Measurements from ENCODE around the gene MTM1.

The MTM1 gene

DNA sequence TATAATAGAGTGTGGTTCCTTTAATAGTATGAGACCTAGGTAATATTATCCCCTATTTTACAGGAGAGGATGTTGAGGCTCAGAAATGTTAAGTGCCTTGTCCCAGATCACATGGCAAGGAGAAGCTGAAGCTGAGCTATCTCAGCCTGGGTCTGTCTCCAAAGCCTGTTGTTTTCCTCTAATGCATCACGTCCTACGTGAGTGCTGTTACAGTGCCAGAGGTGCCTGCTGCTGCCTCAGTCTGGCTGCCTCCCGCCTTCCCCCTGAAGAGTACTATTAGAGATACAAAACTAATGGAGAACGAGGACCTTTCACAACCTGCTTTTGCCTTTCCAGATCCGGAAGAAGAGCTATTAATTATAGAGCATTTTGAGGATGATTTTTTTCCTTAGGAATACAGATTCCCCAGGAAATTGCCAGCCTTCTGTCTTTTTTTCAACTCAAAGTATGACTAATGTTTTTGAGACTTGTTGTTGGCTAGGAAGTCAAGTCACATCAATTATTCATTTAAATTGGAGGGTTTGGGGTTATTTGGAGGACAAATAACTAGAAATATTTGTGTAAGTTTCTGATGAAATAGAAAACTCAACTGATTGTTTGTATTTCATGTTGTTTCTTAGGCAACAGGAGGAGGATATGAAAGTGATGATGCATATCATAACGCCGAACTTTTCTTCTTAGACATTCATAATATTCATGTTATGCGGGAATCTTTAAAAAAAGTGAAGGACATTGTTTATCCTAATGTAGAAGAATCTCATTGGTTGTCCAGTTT, 80.9 kb downstream of the MTM1 start:
- no peak for DNase-seq (ENCODE audit: low spot score)
- TF ChIP-seq, protein P1, sequence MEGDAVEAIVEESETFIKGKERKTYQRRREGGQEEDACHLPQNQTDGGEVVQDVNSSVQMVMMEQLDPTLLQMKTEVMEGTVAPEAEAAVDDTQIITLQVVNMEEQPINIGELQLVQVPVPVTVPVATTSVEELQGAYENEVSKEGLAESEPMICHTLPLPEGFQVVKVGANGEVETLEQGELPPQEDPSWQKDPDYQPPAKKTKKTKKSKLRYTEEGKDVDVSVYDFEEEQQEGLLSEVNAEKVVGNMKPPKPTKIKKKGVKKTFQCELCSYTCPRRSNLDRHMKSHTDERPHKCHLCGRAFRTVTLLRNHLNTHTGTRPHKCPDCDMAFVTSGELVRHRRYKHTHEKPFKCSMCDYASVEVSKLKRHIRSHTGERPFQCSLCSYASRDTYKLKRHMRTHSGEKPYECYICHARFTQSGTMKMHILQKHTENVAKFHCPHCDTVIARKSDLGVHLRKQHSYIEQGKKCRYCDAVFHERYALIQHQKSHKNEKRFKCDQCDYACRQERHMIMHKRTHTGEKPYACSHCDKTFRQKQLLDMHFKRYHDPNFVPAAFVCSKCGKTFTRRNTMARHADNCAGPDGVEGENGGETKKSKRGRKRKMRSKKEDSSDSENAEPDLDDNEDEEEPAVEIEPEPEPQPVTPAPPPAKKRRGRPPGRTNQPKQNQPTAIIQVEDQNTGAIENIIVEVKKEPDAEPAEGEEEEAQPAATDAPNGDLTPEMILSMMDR (IDR thresholded peaks at IDR 0.05; ENCODE audit: borderline replicate concordance, control extremely low read depth, extremely low read depth, insufficient read depth, missing control alignments), result no peak
- in situ Hi-C loops (cut with MboI; ENCODE audit: low sequenced_read_pairs, unreplicated experiment), result no loop called here

DNA sequence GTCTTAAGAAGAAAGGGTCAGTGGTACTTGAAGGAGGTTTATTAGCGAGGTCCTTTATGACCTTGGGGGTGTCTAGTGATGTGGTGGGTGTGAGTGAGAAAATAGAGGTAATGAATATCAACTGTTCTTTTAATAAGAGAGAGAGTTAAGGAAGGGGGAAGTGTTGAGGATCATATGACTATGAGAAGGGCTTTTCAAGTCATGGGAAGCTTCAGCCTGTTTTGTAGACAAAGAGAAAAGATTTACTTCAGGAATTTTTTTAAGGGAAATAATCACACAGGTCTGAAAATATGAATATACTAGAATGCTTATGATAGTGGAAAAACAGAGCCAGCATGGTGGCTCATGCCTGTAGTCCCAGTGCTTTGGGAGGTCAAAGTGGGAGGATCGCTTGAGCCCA, 83.5 kb downstream of the MTM1 start:
- TF ChIP-seq, protein P1 (IDR thresholded peaks at IDR 0.05; ENCODE audit: borderline replicate concordance, control extremely low read depth, extremely low read depth, insufficient read depth, missing control alignments), result no peak
- no peak for DNase-seq (ENCODE audit: low spot score)
- in situ Hi-C loops (cut with MboI; ENCODE audit: low sequenced_read_pairs, unreplicated experiment), result no loop called here

DNA sequence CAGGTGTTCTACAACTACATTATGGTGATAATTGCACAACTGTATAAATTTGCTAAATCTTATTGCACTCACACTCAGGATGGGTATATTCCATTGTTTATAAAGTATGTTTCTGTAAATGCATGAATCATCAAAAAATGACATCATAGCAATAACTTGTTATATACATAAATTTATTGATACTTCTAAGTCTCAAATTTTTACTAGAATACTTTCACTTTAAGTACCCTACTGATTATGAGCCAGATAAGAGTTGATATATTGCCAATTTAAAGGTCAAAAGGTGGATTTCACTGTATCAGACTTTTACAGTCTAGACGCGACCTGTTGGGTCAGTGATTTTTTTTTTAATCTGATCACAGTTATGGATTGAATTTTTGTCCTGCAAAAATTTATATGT, 87.4 kb downstream of the MTM1 start:
- in situ Hi-C loops (cut with MboI; ENCODE audit: low sequenced_read_pairs, unreplicated experiment), result no loop called here
- TF ChIP-seq, protein P1 (IDR thresholded peaks at IDR 0.05; ENCODE audit: borderline replicate concordance, control extremely low read depth, extremely low read depth, insufficient read depth, missing control alignments), result no peak
- DNase-seq (ENCODE audit: low spot score), result no peak

DNA sequence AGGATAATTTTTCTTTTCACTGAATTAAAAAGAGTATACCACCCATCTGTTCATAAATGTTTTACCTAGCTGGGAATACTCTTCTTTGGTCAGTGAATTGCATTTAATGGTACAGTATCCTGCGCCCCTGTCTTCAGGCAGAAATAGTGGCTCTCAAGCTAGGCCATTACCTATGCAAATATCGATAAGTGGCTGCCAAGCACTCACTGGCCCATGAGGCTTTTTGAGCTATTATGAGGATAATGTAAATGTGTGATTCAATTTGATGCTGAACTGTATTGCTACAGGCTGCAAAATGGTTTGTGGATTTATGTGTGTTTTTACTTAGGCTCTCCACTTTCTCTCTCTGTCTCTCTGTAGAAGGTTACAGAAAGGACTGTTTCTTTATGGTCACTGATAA, 94.7 kb downstream of the MTM1 start:
- TF ChIP-seq, protein P1 (IDR thresholded peaks at IDR 0.05; ENCODE audit: borderline replicate concordance, control extremely low read depth, extremely low read depth, insufficient read depth, missing control alignments), result no peak
- no peak for DNase-seq (ENCODE audit: low spot score)
- in situ Hi-C loops (cut with MboI; ENCODE audit: low sequenced_read_pairs, unreplicated experiment), result no loop called here

DNA sequence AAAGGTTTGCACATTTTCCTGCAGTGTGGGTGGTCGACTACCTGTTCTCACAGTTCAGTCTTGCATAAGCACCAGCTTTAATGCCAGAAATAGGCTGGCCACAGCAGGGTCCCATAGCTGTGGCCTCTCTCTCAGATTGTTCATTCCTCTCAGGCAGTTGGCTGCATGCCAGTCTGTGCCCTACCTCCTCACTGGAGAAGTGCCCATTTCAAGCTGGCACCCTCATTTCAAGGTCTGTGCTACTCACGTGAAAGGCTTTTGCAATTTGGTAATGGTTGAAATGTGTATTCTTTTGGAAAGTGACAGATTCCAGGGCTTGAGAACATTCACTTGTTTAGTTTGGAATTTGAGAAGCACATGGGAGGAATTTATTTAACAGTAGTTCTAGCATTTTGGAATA, 95.9 kb downstream of the MTM1 start:
- no peak for DNase-seq (ENCODE audit: low spot score)
- in situ Hi-C loops (cut with MboI; ENCODE audit: low sequenced_read_pairs, unreplicated experiment), result no loop called here
- TF ChIP-seq, protein P1 (IDR thresholded peaks at IDR 0.05; ENCODE audit: borderline replicate concordance, control extremely low read depth, extremely low read depth, insufficient read depth, missing control alignments), result no peak

- TF ChIP-seq, protein P1 (IDR thresholded peaks at IDR 0.05; ENCODE audit: borderline replicate concordance, control extremely low read depth, extremely low read depth, insufficient read depth, missing control alignments), result no peak
- no peak for DNase-seq (ENCODE audit: low spot score)
- in situ Hi-C loops (cut with MboI; ENCODE audit: low sequenced_read_pairs, unreplicated experiment), result loop anchor here (25.0 kb wide), 1 partner anchor 714 kb away; no protein-coding TSS in a partner anchor
Measured at GRCh38 chrX:150676221-150676620, 107.8 kb downstream of the MTM1 start.
